Transverse colon (tissue), 4 donors: ENCODE measurements around the gene TBATA. TPM values are rescaled to one million over a fixed set of nuclear protein-coding genes. Genes with fewer than 3 reads are reported as not detected.

Experiments
- DNase-seq: peaks from one replicate; pipeline ENCODE4 v3.0.0-alpha.2; 2019
- H3K27ac ChIP-seq, 4 donors: fragments of 200-600 bp; sonication (generic); 2 replicates each; pipeline ENCODE4 v1.5.1; 2016 to 2018; ENCODE audit warnings: inconsistent platforms in 4 of 4
- H3K27me3 ChIP-seq: fragments of 200-600 bp; sonication (generic); 2 replicates; pipeline ENCODE4 v1.5.1; 2017; ENCODE audit warnings: inconsistent platforms
- H3K36me3 ChIP-seq, 4 donors: fragments of 200-600 bp; sonication (generic); 2 replicates each; pipeline ENCODE4 v1.5.1; 2017 to 2019; ENCODE audit warnings: inconsistent platforms in 4 of 4
- H3K4me1 ChIP-seq, 4 donors: fragments of 200-600 bp; sonication (generic); 2 replicates each; pipeline ENCODE4 v1.5.1; 2017 to 2020; ENCODE audit warnings: inconsistent platforms in 4 of 4
- H3K4me3 ChIP-seq, 4 donors: fragments of 200-600 bp; sonication (generic); 1 replicate in 1 of 4; 2 replicates in 3 of 4; pipeline versions ENCODE4 v1.5.1 to v1.6.1; 2017 to 2019; ENCODE audit warnings: inconsistent platforms in 4 of 4
- H3K9me3 ChIP-seq, 2 donors: fragments of 200-600 bp; sonication (generic); 2 replicates each; pipeline ENCODE4 v1.5.1; 2017 to 2019; ENCODE audit warnings: inconsistent platforms in 2 of 2
- CTCF ChIP-seq, 5 experiments: fragments of 200-600 bp in 3 of 5; fragments of 450-650 bp in 2 of 5; sonication (generic) in 3 of 5; IDR thresholded peaks; 1 replicate in 2 of 5; 2 replicates in 3 of 5; pipeline ENCODE4 v1.5.1; 2016 to 2017; ENCODE audit warnings: antibody characterized with exemption in 5 of 5, inconsistent platforms in 3 of 5, mild to moderate bottlenecking in 2 of 5, moderate library complexity in 1 of 5
- EP300 ChIP-seq: sonication (generic); formaldehyde crosslinking; IDR thresholded peaks from one replicate; pipeline ENCODE4 v1.6.1; 2017; ENCODE audit warnings: antibody characterized with exemption, low read depth
- POLR2A ChIP-seq: fragments of 450-650 bp; IDR thresholded peaks from one replicate; pipeline ENCODE4 v1.6.1; 2016; ENCODE audit warnings: antibody characterized with exemption, mild to moderate bottlenecking, moderate library complexity
- POLR2AphosphoS5 ChIP-seq, 3 donors: sonication (generic); formaldehyde crosslinking; IDR thresholded peaks; one replicate each; pipeline ENCODE4 v1.6.1; 2016; ENCODE audit warnings: antibody characterized with exemption in 3 of 3
- WGBS, 2 donors: methylation state at CpG; one replicate each; pipeline ENCODE4 v1.1.5; 2018; ENCODE audit warnings: low coverage in 1 of 2; 5-methylcytosine and 5-hydroxymethylcytosine counted together
- in situ Hi-C, 4 donors: fragments of 200-750 bp; cut with MboI; loops; one replicate each; pipeline versions ENCODE4 v1.15.0 to v1.15.1; 2017; ENCODE audit warnings: low sequenced_read_pairs in 3 of 4, low pct_ligation_motif_present in 1 of 4, low pct_unique_long_range_greater_than_20kb in 1 of 4
- intact Hi-C: fragments of 100-400 bp; cut with DNase I; formaldehyde crosslinking; loops from one replicate; pipeline ENCODE4 v1.15.1; 2023; ENCODE audit warnings: low total_unique reads
- total RNA-seq, 4 donors: library from RNA; depleted of rRNA; stranded (reverse); fragments of >200 nt; gene quantifications; one replicate each; pipeline ENCODE4 v1.1.0, GENCODE V29; 2016

TBATA gene
- total RNA-seq, 4 donors from 2014 or later, result not detected

GRCh38 chr10:70756700-70757360, 28.3 kb downstream of the TBATA start:
- WGBS, 2 donors, result 83 to 100% methylated on average over 1 to 8 of the region's 8 CpGs
- Histone ChIP-seq H3K36me3 (no peaks in the 10 kb centered on the region), H3K27me3 (no peaks in the 10 kb centered on the region), H3K4me3 (no peak overlapping the region), H3K27ac (no peak overlapping the region), H3K9me3 (no peaks in the 10 kb centered on the region), H3K4me1 (no peaks in the 10 kb centered on the region)
- intact Hi-C loops, result loop anchor here (5.0 kb wide), 2 partner anchors 195 to 210 kb away; no protein-coding TSS in a partner anchor
- TF ChIP-seq EP300, result no peak
- no peak for TF ChIP-seq POLR2A
- no peak for TF ChIP-seq POLR2AphosphoS5 (IDR thresholded peaks at IDR 0.05)
- in situ Hi-C loops, result loop anchor here in 3 of 4 donors (5.0 to 25.0 kb wide), 3 partner anchors 202 to 295 kb away; no protein-coding TSS in a partner anchor
- DNase-seq, result no peak

- DNase-seq, result no peak
- Histone ChIP-seq H3K27me3 (no peaks in the 10 kb centered on the region), H3K4me3 (no peak overlapping the region), H3K36me3 (no peaks in the 10 kb centered on the region), H3K9me3 (no peaks in the 10 kb centered on the region), H3K27ac (no peak overlapping the region), H3K4me1 (no peaks in the 10 kb centered on the region)
- WGBS, 2 donors, result 60 to 75% methylated on average over 4 to 15 of the region's 15 CpGs
- TF ChIP-seq CTCF (IDR thresholded peaks at IDR 0.05), result no peak
- TF ChIP-seq POLR2AphosphoS5 (IDR thresholded peaks at IDR 0.05), result no peak
- TF ChIP-seq POLR2A, result no peak
- TF ChIP-seq EP300, result no peak
- intact Hi-C loops, result no loop called here
- in situ Hi-C loops, result loop anchor here in 2 of 4 donors (10.0 to 25.0 kb wide), 2 partner anchors 199 to 292 kb away; no protein-coding TSS in a partner anchor
Observed at GRCh38 chr10:70753841-70754621, 31.1 kb downstream of the TBATA start.

GRCh38 chr10:70753026-70753663, 32.0 kb downstream of the TBATA start:
- in situ Hi-C loops (loop anchor here in 2 of 4 donors (10.0 to 25.0 kb wide), 2 partner anchors 198 to 291 kb away; no protein-coding TSS in a partner anchor), intact Hi-C loops (no loop called here)
- H3K9me3 ChIP-seq, result no peaks in the 10 kb centered on the region
- DNase-seq, result no peak
- H3K4me3 ChIP-seq, result no peak overlapping the region
- 60 to 86% methylated on average over 1 to 10 of the region's 10 CpGs for WGBS, 2 donors
- no peaks in the 10 kb centered on the region for H3K27me3 ChIP-seq
- no peaks in the 10 kb centered on the region for H3K36me3 ChIP-seq
- TF ChIP-seq EP300, result no peak
- TF ChIP-seq POLR2A, result no peak
- no peak for TF ChIP-seq POLR2AphosphoS5 (IDR thresholded peaks at IDR 0.05)
- no peak for TF ChIP-seq CTCF (IDR thresholded peaks at IDR 0.05)
- H3K4me1 ChIP-seq, result no peaks in the 10 kb centered on the region
- no peak overlapping the region for H3K27ac ChIP-seq

GRCh38 chr10:70752571-70752970, 32.6 kb downstream of the TBATA start:
- Histone ChIP-seq H3K4me1 (no peaks in the 10 kb centered on the region), H3K27me3 (no peaks in the 10 kb centered on the region), H3K27ac (no peak overlapping the region), H3K4me3 (no peak overlapping the region), H3K36me3 (no peaks in the 10 kb centered on the region), H3K9me3 (no peaks in the 10 kb centered on the region)
- WGBS, 2 donors, result 90% methylated on average over 5 of the region's 7 CpGs; no CpG with 5 or more reads in 1 of the 2 donors
- in situ Hi-C loops (loop anchor here in 2 of 4 donors (10.0 to 25.0 kb wide), 2 partner anchors 198 to 290 kb away; no protein-coding TSS in a partner anchor), intact Hi-C loops (no loop called here)
- no peak for TF ChIP-seq EP300
- TF ChIP-seq POLR2A, result no peak
- no peak for TF ChIP-seq CTCF (IDR thresholded peaks at IDR 0.05)
- no peak for TF ChIP-seq POLR2AphosphoS5 (IDR thresholded peaks at IDR 0.05)
- no peak for DNase-seq
